ENCODE results near the gene TBC1D22A. TPM values are rescaled to one million over a fixed set of nuclear protein-coding genes. Genes with fewer than 3 reads are reported as not detected.

TBC1D22A gene
- total RNA-seq, 1 experiment from 2014 or later = 14.3 TPM

- no peak overlapping the region for H3K4me3 ChIP-seq (ENCODE audit: low read length)
- H4K20me1 ChIP-seq (ENCODE audit: low read length) = no peaks in the 10 kb centered on the region
- H3K27me3 ChIP-seq (ENCODE audit: low read length) = no peaks in the 10 kb centered on the region
- TF ChIP-seq, protein P1, sequence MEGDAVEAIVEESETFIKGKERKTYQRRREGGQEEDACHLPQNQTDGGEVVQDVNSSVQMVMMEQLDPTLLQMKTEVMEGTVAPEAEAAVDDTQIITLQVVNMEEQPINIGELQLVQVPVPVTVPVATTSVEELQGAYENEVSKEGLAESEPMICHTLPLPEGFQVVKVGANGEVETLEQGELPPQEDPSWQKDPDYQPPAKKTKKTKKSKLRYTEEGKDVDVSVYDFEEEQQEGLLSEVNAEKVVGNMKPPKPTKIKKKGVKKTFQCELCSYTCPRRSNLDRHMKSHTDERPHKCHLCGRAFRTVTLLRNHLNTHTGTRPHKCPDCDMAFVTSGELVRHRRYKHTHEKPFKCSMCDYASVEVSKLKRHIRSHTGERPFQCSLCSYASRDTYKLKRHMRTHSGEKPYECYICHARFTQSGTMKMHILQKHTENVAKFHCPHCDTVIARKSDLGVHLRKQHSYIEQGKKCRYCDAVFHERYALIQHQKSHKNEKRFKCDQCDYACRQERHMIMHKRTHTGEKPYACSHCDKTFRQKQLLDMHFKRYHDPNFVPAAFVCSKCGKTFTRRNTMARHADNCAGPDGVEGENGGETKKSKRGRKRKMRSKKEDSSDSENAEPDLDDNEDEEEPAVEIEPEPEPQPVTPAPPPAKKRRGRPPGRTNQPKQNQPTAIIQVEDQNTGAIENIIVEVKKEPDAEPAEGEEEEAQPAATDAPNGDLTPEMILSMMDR (conservative IDR thresholded peaks at IDR 0.05; ENCODE audit: low read depth, low read length) = no peak
- TF ChIP-seq EZH2phosphoT487 (IDR thresholded peaks at IDR 0.05; ENCODE audit: borderline replicate concordance, low read length) = no peak
- TF ChIP-seq EZH2 (IDR thresholded peaks at IDR 0.05; ENCODE audit: low read length, unreplicated experiment) = no peak
- DNase-seq (no peak), ATAC-seq (no peak)
- no peaks in the 10 kb centered on the region for H3K9me3 ChIP-seq (ENCODE audit: low read length)
- H3K79me2 ChIP-seq (ENCODE audit: low read length) = peaks cover 32% of the 10 kb centered on the region
- BruUV-seq (replicated peaks) = no TSS peak
- H3K4me1 ChIP-seq (ENCODE audit: insufficient read depth, low read length) = peaks cover 11% of the 10 kb centered on the region
- peaks cover 6% of the 10 kb centered on the region for H3F3A ChIP-seq (ENCODE audit: low read length, unreplicated experiment)
- ChIA-PET POLR2A (ENCODE audit: unreplicated experiment) (no interaction called here), CTCF (no interaction called here)
- H3K9me2 ChIP-seq (replicated peaks; ENCODE audit: low read length) = no peaks in the 10 kb centered on the region
- no peaks in the 10 kb centered on the region for H3K36me3 ChIP-seq (ENCODE audit: low read depth, low read length)
- H2AFZ ChIP-seq (ENCODE audit: low read length) = no peak overlapping the region
- H3K27ac ChIP-seq (ENCODE audit: low read length) = no peak overlapping the region
- intact Hi-C loops (cut with micrococcal nuclease) = no loop called here
- no peak overlapping the region for H3K9ac ChIP-seq (ENCODE audit: low read length)
- H3K4me2 ChIP-seq (ENCODE audit: low read length) = no peak overlapping the region
Observed at GRCh38 chr22:46823248-46823647, 60.8 kb downstream of the TBC1D22A start.

- H3K27ac ChIP-seq (ENCODE audit: low read length) = no peak overlapping the region
- H3K9me2 ChIP-seq (replicated peaks; ENCODE audit: low read length) = no peaks in the 10 kb centered on the region
- DNase-seq (no peak), ATAC-seq (no peak)
- CTCF ChIA-PET = no interaction called here
- H3K4me3 ChIP-seq (ENCODE audit: low read length) = no peak overlapping the region
- H3K79me2 ChIP-seq (ENCODE audit: low read length) = peaks cover 32% of the 10 kb centered on the region
- no peak overlapping the region for H2AFZ ChIP-seq (ENCODE audit: low read length)
- POLR2A ChIA-PET (ENCODE audit: unreplicated experiment) = no interaction called here
- no peaks in the 10 kb centered on the region for H3K36me3 ChIP-seq (ENCODE audit: low read depth, low read length)
- intact Hi-C loops (cut with micrococcal nuclease) = no loop called here
- no peak for TF ChIP-seq EZH2phosphoT487 (IDR thresholded peaks at IDR 0.05; ENCODE audit: borderline replicate concordance, low read length)
- no peak for TF ChIP-seq EZH2 (IDR thresholded peaks at IDR 0.05; ENCODE audit: low read length, unreplicated experiment)
- TF ChIP-seq, protein P1 (conservative IDR thresholded peaks at IDR 0.05; ENCODE audit: low read depth, low read length) = no peak
- H3K9ac ChIP-seq (ENCODE audit: low read length) = no peak overlapping the region
- no peaks in the 10 kb centered on the region for H3K9me3 ChIP-seq (ENCODE audit: low read length)
- no peaks in the 10 kb centered on the region for H3K27me3 ChIP-seq (ENCODE audit: low read length)
- H3K4me2 ChIP-seq (ENCODE audit: low read length) = no peak overlapping the region
- no peaks in the 10 kb centered on the region for H4K20me1 ChIP-seq (ENCODE audit: low read length)
- BruUV-seq (replicated peaks) = no TSS peak
- peaks cover 9% of the 10 kb centered on the region for H3F3A ChIP-seq (ENCODE audit: low read length, unreplicated experiment)
- peaks cover 15% of the 10 kb centered on the region for H3K4me1 ChIP-seq (ENCODE audit: insufficient read depth, low read length)
Observed at GRCh38 chr22:46823654-46824053, 61.2 kb downstream of the TBC1D22A start.

GRCh38 chr22:46824344-46824909, 62.0 kb downstream of the TBC1D22A start:
- ATAC-seq = no peak
- CTCF ChIA-PET = no interaction called here

More at GRCh38 chr22:46824344-46824909, 62.0 kb downstream of the TBC1D22A start:
- H3K9me3 ChIP-seq (ENCODE audit: low read length) = no peaks in the 10 kb centered on the region
- no TSS peak for BruUV-seq (replicated peaks)
- TF ChIP-seq, protein P1 (conservative IDR thresholded peaks at IDR 0.05; ENCODE audit: low read depth, low read length) = no peak
- TF ChIP-seq EZH2 (IDR thresholded peaks at IDR 0.05; ENCODE audit: low read length, unreplicated experiment) = no peak
- no peak for TF ChIP-seq EZH2phosphoT487 (IDR thresholded peaks at IDR 0.05; ENCODE audit: borderline replicate concordance, low read length)
- H3K4me3 ChIP-seq (ENCODE audit: low read length) = no peak overlapping the region
- intact Hi-C loops (cut with micrococcal nuclease) = no loop called here
- no peak overlapping the region for H2AFZ ChIP-seq (ENCODE audit: low read length)
- DNase-seq = no peak
- H3K27me3 ChIP-seq (ENCODE audit: low read length) = no peaks in the 10 kb centered on the region
- POLR2A ChIA-PET (ENCODE audit: unreplicated experiment) = no interaction called here
- peaks cover 22% of the 10 kb centered on the region for H3K4me1 ChIP-seq (ENCODE audit: insufficient read depth, low read length)
- H3F3A ChIP-seq (ENCODE audit: low read length, unreplicated experiment) = peaks cover 14% of the 10 kb centered on the region
- no peaks in the 10 kb centered on the region for H3K9me2 ChIP-seq (replicated peaks; ENCODE audit: low read length)
- H3K79me2 ChIP-seq (ENCODE audit: low read length) = peaks cover 32% of the 10 kb centered on the region
- H3K27ac ChIP-seq (ENCODE audit: low read length) = no peak overlapping the region
- no peaks in the 10 kb centered on the region for H4K20me1 ChIP-seq (ENCODE audit: low read length)
- H3K9ac ChIP-seq (ENCODE audit: low read length) = no peak overlapping the region
- H3K4me2 ChIP-seq (ENCODE audit: low read length) = no peak overlapping the region
- no peaks in the 10 kb centered on the region for H3K36me3 ChIP-seq (ENCODE audit: low read depth, low read length)

Measured in PC-3 (cell line).